GM13976 (cell line): Measurements from ENCODE around the gene ZDHHC19.
"Not testable (repeated sequence)": the region's sequence is repeated elsewhere in the genome, so short reads cannot be mapped to it uniquely, and the experiment has no call there.

Source experiments
- DNase-seq: peaks from one replicate; pipeline ENCODE4 v3.0.0; 2012; ENCODE audit warnings: low spot score
- in situ Hi-C: fragments of 300-500 bp; cut with MboI; formaldehyde crosslinking; loops from one replicate; pipeline ENCODE4 v1.12.0; 2022; ENCODE audit warnings: low sequenced_read_pairs, mixed read lengths, inconsistent platforms; ENCODE audit not compliant: unreplicated experiment
- TF ChIP-seq, protein P1 (sequence below): IDR thresholded peaks from 2 replicates; pipeline ENCODE4 v1.5.1; 2012; ENCODE audit warnings: borderline replicate concordance, mild to moderate bottlenecking; ENCODE audit not compliant: insufficient read depth; ENCODE audit errors: extremely low read depth, missing control alignments, control extremely low read depth

ZDHHC19 gene

DNA sequence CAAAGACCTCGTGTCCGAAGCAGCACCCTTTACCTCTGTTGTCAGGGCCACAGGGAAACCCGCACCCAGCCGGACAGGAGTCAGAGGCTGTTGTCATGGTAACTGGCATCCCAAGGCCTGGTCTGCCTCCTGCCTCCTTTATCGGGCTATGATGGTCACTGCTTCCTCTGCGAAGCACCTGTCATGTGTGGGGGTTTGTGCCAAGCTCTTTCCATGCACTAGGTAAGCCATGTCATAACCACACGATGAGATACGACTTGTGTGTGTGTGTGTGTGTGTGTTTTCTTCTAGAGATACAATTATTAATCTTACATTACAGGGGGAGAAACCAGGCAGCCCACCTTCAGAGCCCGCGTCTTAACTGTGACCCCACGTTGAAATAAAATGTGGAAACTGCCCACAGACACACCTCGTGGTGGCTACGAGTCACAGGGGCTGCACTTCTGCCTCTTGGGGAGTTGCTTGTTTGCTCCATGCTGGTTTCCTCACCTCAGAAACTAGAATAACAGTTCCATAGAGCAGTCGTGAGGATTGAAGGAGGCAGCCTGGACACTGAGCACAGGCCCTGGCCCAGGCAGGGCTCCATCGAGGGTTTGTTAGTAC lies 18.0 kb downstream of the ZDHHC19 start:
- TF ChIP-seq, protein P1, sequence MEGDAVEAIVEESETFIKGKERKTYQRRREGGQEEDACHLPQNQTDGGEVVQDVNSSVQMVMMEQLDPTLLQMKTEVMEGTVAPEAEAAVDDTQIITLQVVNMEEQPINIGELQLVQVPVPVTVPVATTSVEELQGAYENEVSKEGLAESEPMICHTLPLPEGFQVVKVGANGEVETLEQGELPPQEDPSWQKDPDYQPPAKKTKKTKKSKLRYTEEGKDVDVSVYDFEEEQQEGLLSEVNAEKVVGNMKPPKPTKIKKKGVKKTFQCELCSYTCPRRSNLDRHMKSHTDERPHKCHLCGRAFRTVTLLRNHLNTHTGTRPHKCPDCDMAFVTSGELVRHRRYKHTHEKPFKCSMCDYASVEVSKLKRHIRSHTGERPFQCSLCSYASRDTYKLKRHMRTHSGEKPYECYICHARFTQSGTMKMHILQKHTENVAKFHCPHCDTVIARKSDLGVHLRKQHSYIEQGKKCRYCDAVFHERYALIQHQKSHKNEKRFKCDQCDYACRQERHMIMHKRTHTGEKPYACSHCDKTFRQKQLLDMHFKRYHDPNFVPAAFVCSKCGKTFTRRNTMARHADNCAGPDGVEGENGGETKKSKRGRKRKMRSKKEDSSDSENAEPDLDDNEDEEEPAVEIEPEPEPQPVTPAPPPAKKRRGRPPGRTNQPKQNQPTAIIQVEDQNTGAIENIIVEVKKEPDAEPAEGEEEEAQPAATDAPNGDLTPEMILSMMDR = no peak
- no peak for DNase-seq
- in situ Hi-C loops = no loop called here

- peak; percentile 58 for DNase-seq
- in situ Hi-C loops = no loop called here
- TF ChIP-seq, protein P1 = no peak
These were observed 18.6 kb downstream of the ZDHHC19 start for GRCh38 chr3:196192524-196193051.

- TF ChIP-seq, protein P1 = peak; percentile 16
- in situ Hi-C loops = no loop called here
- peak; percentile 72 for DNase-seq
These were observed 19.1 kb downstream of the ZDHHC19 start for GRCh38 chr3:196192036-196192523.

DNA sequence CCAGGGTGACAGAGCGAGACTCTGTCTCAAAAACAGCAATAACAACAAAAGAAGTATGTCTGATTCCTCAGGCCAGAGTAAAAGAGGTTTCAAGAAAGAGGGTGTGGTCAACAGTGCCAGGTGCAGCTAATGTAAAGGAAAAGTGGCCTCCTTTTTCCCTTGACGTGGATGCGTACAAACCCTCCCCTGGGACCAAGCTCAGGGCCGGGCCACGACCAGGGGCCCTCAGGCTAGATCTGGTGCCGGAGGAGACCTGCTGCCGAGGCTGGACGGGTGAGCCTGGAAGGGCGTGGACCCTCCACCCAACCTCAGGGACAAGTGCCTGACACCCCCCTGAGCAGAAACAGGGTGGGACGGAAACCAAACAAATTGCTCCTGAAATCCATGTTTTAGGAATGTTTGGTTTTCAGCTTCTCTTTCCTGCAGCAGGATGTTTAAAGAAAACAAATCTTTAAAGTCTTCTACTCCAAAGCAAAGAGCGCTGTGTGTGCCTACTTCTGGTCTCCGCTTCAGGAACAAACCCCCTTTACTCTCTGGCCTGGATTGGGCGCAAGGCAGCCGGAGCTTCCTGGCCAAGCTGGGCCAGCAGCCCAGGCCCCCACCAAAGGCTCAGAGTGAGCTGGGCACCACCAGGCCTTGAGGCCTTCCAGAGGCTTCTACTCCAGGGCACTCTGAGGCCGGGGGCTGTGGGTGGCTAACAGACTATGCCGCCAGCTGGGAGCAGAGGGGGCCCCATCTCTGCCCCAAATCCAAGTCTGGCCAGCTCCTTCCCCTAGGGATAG lies 21.4 kb downstream of the ZDHHC19 start:
- no peak for DNase-seq
- in situ Hi-C loops = loop anchor here (5.0 kb wide), 1 partner anchor 112 kb away; no protein-coding TSS in a partner anchor
- TF ChIP-seq, protein P1 = no peak

DNA sequence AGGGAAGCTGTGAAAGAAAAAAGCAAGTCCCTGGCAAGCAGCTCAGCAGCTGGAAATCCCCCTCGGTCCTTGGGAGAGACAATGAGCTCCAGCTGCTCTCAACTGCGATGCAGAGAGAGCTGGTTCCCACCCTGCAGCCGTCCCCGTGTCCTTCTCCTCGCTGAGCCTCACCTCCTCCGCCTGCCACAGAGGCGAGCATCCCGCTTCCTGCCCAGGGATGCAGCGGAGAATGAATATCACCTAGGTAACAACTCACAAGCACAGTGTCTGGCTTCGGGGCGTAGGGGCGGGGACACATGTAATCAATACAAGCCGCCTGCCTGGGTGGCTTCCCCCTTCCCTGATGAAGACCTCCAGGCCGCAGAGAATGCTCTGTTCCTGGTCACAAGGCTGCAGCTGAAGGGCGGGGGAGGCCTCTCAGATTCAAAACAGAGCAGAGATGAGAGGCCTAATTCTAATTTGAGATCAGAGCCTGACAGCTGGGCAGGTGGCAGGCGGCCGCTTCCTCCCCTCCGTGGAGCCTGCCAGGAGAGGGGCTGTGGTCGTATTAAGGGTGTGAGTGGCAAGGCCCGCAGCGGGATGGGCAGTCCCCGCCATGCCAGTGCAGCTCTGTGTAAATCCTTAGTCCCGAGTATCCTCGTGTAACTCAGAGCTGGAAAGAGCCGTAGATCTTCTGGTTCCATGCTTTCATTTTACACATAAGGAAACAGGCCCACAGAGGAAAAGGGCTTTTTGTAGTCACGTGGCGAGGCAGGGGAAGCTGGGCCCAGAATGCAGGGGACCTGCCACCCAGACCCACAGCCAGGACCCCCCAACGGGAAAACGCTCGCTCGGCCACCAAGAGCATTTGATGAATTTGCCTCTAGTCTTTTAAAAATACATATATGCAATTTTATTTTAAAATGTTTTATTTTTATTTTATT lies 24.3 kb downstream of the ZDHHC19 start:
- in situ Hi-C loops = loop anchor here (5.0 kb wide), 1 partner anchor 110 kb away; no protein-coding TSS in a partner anchor
- TF ChIP-seq, protein P1 = no peak
- peak; percentile 74 for DNase-seq

GRCh38 chr3:196184881-196185280 lies 26.3 kb downstream of the ZDHHC19 start:
- no peak for DNase-seq
- TF ChIP-seq, protein P1 = no peak
- in situ Hi-C loops = loop anchor here (5.0 kb wide), 1 partner anchor 108 kb away; no protein-coding TSS in a partner anchor

GRCh38 chr3:196184169-196184432 lies 27.1 kb downstream of the ZDHHC19 start:
- in situ Hi-C loops, DNase-seq: not testable (repeated sequence)
